ENCODE measurements around the gene TMEM54. TPM values are rescaled to one million over a fixed set of nuclear protein-coding genes. Genes with fewer than 3 reads are reported as not detected.

Gene TMEM54
- total and polyA plus RNA-seq, 2 of the 13 experiments (the other 11 are each of a cell fraction or from before 2014, with no cell fraction given), result 2.5 to 2.9 TPM

- intact Hi-C loops (cut with micrococcal nuclease; ENCODE audit: unreplicated experiment) (no loop called here), in situ Hi-C loops (cut with HindIII; ENCODE audit: extremely low pct_ligation_motif_present, low pct_unique_long_range_greater_than_20kb) (no loop called here)
- Histone ChIP-seq H2AFZ (ENCODE audit: low read length) (no peak overlapping the region), H3K79me2 (ENCODE audit: insufficient read depth, low read length) (no peaks in the 10 kb centered on the region), H3K9ac (ENCODE audit: insufficient read depth, low read depth, low read length) (no peak overlapping the region), H3K27ac (ENCODE audit: extremely low read length, insufficient read depth, low read length) (no peak overlapping the region), H3K4me3 (replicated peaks in 1 of 3; ENCODE audit: insufficient read depth in 1 of 3, low read depth in 2 of 3, low read length in 3 of 3) (peak overlapping the region in 2 of 3 experiments; percentile 39 to 72; a peak in 3 of 6 replicates), H3K36me3 (replicated peaks in 1 of 2; ENCODE audit: control insufficient read depth in 1 of 2, insufficient read depth in 2 of 2, low read length in 2 of 2) (no peaks in the 10 kb centered on the region), H3K4me1 (ENCODE audit: insufficient read depth, low read length) (no peaks in the 10 kb centered on the region), H3K27me3 (ENCODE audit: control insufficient read depth in 1 of 2, insufficient read depth in 2 of 2, low read length in 2 of 2) (peaks cover 11 to 48% of the 10 kb centered on the region in 2 experiments), H4K20me1 (ENCODE audit: insufficient read depth, low read length) (no peaks in the 10 kb centered on the region), H3K4me2 (ENCODE audit: low read depth, low read length) (peak overlapping the region; percentile 78; the same call in 1 of the 2 replicates), H3K9me3 (ENCODE audit: low read length) (no peaks in the 10 kb centered on the region)
- 0 out of 2 replicates have a peak, but pooled peaks have one; percentile 38 for TF ChIP-seq NRL (CRISPR knock-in tag; IDR thresholded peaks at IDR 0.05; ENCODE audit: borderline replicate concordance)
- 0 out of 2 replicates have a peak, but pooled peaks have one; percentile 54 for TF ChIP-seq EZH2 (conservative IDR thresholded peaks at IDR 0.05; ENCODE audit: low read depth, low read length)
- TF ChIP-seq ZNF460 (CRISPR knock-in tag; IDR thresholded peaks at IDR 0.05; ENCODE audit: borderline replicate concordance), result no peak
- no peak for FAIRE-seq
- WGBS (ENCODE audit: low lambda C conversion rate), result 40% methylated on average over 19 of the region's 22 CpGs
- no peak; the same call in 1 of the 3 replicates for ATAC-seq
- ChIA-PET CTCF (ENCODE audit: low intra/inter-chr PET ratio, low total read pairs) (no interaction called here), POLR2A (no interaction called here)
- DNase-seq (ENCODE audit: low spot score), result no peak
- no TSS peak for BruUV-seq (replicated peaks)
These were observed 726 bp downstream of the TMEM54 start for GRCh38 chr1:32900371-32900955.

- ChIA-PET POLR2A (no interaction called here), CTCF (ENCODE audit: low intra/inter-chr PET ratio, low total read pairs) (no interaction called here)
- H2AFZ ChIP-seq (ENCODE audit: low read length), result no peak overlapping the region
- H3K4me3 ChIP-seq (replicated peaks in 1 of 3; ENCODE audit: insufficient read depth in 1 of 3, low read depth in 2 of 3, low read length in 3 of 3), result no peak overlapping the region
- in situ Hi-C loops (cut with HindIII; ENCODE audit: extremely low pct_ligation_motif_present, low pct_unique_long_range_greater_than_20kb) (no loop called here), intact Hi-C loops (cut with micrococcal nuclease; ENCODE audit: unreplicated experiment) (no loop called here)
- H3K4me2 ChIP-seq (ENCODE audit: low read depth, low read length), result no peak overlapping the region
- H3K9ac ChIP-seq (ENCODE audit: insufficient read depth, low read depth, low read length), result no peak overlapping the region
- whole genome bisulfite sequencing (ENCODE audit: low lambda C conversion rate), result 13% methylated on average over 1 of the region's 7 CpGs
- H4K20me1 ChIP-seq (ENCODE audit: insufficient read depth, low read length), result 0 out of 2 replicates have a peak, but pooled peaks cover 2% of the 10 kb centered on the region
- ATAC-seq, result no peak
- H3K27me3 ChIP-seq (ENCODE audit: control insufficient read depth in 1 of 2, insufficient read depth in 2 of 2, low read length in 2 of 2), result peaks cover 13 to 50% of the 10 kb centered on the region in 2 experiments
- no TSS peak for BruUV-seq (replicated peaks)
- H3K36me3 ChIP-seq (replicated peaks in 1 of 2; ENCODE audit: control insufficient read depth in 1 of 2, insufficient read depth in 2 of 2, low read length in 2 of 2), result no peaks in the 10 kb centered on the region
- FAIRE-seq, result no peak
- no peaks in the 10 kb centered on the region for H3K4me1 ChIP-seq (ENCODE audit: insufficient read depth, low read length)
- no peak for DNase-seq (ENCODE audit: low spot score)
- TF ChIP-seq SP4 (CRISPR knock-in tag; IDR thresholded peaks at IDR 0.05), result no peak
- no peak for TF ChIP-seq GLMP (CRISPR knock-in tag; IDR thresholded peaks at IDR 0.05; ENCODE audit: borderline replicate concordance)
- no peak for TF ChIP-seq ZNF143 (CRISPR knock-in tag; IDR thresholded peaks at IDR 0.05)
- TF ChIP-seq U2AF1 (optimal IDR thresholded peaks at IDR 0.05; ENCODE audit: low read depth, low read length), result no peak
- TF ChIP-seq ASH2L (IDR thresholded peaks at IDR 0.05; ENCODE audit: insufficient read length, low read depth, low read length), result no peak
- TF ChIP-seq ARID2 (CRISPR knock-in tag; IDR thresholded peaks at IDR 0.05; ENCODE audit: borderline replicate concordance), result no peak
- TF ChIP-seq DPF2 (CRISPR knock-in tag; IDR thresholded peaks at IDR 0.05; ENCODE audit: borderline replicate concordance, low read depth), result no peak
- TF ChIP-seq TAF1 (CRISPR knock-in tag; IDR thresholded peaks at IDR 0.05), result no peak
- no peak for TF ChIP-seq ZNF326 (CRISPR knock-in tag; IDR thresholded peaks at IDR 0.05; ENCODE audit: borderline replicate concordance)
- TF ChIP-seq MXI1 (IDR thresholded peaks at IDR 0.05; ENCODE audit: borderline replicate concordance, low read depth, low read length), result no peak
- no peak for TF ChIP-seq ZNF547 (CRISPR knock-in tag; IDR thresholded peaks at IDR 0.05)
- TF ChIP-seq ZNF784 (CRISPR knock-in tag; IDR thresholded peaks at IDR 0.05; ENCODE audit: borderline replicate concordance), result no peak
- no peaks in the 10 kb centered on the region for H3K79me2 ChIP-seq (ENCODE audit: insufficient read depth, low read length)
- no peak overlapping the region for H3K27ac ChIP-seq (ENCODE audit: extremely low read length, insufficient read depth, low read length)
- H3K9me3 ChIP-seq (ENCODE audit: low read length), result no peaks in the 10 kb centered on the region
These were observed 1.4 kb downstream of the TMEM54 start for GRCh38 chr1:32899586-32900296.
